Stimulated activated CD4-positive, alpha-beta T cell treated with anti-CD3 and anti-CD28 coated beads, Interleukin-12 subunit alpha, Interleukin-12 subunit beta, amount 100 ng/mL, for 24 hours (primary cell): ENCODE data around the gene CDC45.

ENCODE experiments used
- DNase-seq, 2 experiments: peaks; one replicate each; pipeline ENCODE4 v3.0.0-alpha.2; 2020; ENCODE audit warnings: low read depth in 2 of 2

Gene CDC45

GRCh38 chr22:19515654-19516377 is 36.1 kb downstream of the CDC45 start:
- no peak for DNase-seq

- no peak for DNase-seq
Observed at GRCh38 chr22:19516378-19517170, 36.9 kb downstream of the CDC45 start.

- DNase-seq, result no peak
Observed at GRCh38 chr22:19517171-19517500, 37.4 kb downstream of the CDC45 start.

- DNase-seq, result no peak
Observed at GRCh38 chr22:19517919-19518611, 38.3 kb downstream of the CDC45 start.

GRCh38 chr22:19518635-19519034 is 38.9 kb downstream of the CDC45 start:
- DNase-seq, result no peak

GRCh38 chr22:19519041-19519926 is 39.6 kb downstream of the CDC45 start:
- DNase-seq, result no peak

- DNase-seq, result no peak
Observed at GRCh38 chr22:19520007-19520406, 40.3 kb downstream of the CDC45 start.

- DNase-seq, result no peak
Observed at GRCh38 chr22:19520566-19521305, 41.0 kb downstream of the CDC45 start.

GRCh38 chr22:19522190-19522880 is 42.6 kb downstream of the CDC45 start:
- no peak for DNase-seq

GRCh38 chr22:19522881-19523239 is 43.1 kb downstream of the CDC45 start:
- DNase-seq, result no peak

GRCh38 chr22:19523240-19524169 is 43.8 kb downstream of the CDC45 start:
- DNase-seq, result no peak

GRCh38 chr22:19524170-19525115 is 44.7 kb downstream of the CDC45 start, which contains the start of gene CLDN5:
Gene CLDN5 (minus strand): TSS chr22:19524410. CDS start chr22:19524255, 155 bp downstream.
- peak in 1 of 2 experiments; percentile 21 for DNase-seq

- no peak for DNase-seq
Observed at GRCh38 chr22:19525116-19525660, 45.5 kb downstream of the CDC45 start.

GRCh38 chr22:19525666-19526065 is 45.9 kb downstream of the CDC45 start:
- no peak for DNase-seq

- DNase-seq, result no peak
Observed at GRCh38 chr22:19526076-19526701, 46.5 kb downstream of the CDC45 start.

- DNase-seq, result no peak
Observed at GRCh38 chr22:19526702-19527111, 47.0 kb downstream of the CDC45 start.

- DNase-seq, result no peak
Observed at GRCh38 chr22:19527321-19527721, 47.6 kb downstream of the CDC45 start.
